ENCODE data around the gene FOLH1.
"Not testable (repeated sequence)": the region's sequence is repeated elsewhere in the genome, so short reads cannot be mapped to it uniquely, and the experiment has no call there.

DNA sequence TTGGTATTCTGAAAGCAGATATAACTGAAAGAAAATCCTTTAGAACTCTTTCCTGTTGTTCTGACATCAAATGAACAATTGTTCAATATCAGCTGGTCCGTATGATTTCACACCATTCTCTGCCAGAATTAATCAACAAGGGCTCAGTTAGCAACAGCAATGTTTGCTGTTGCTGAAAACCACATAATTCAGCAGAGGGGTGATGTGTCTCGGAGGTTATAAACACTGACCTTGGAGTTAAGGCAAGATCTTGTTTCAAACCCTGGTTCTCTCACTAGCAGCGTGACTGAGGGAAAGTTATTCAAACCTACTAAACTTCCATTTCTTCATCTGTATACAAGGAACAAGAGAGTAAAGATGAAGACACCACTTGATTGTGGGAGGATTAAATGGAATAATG, 36.8 kb downstream of the FOLH1 start:
- TF ChIP-seq, protein P1, sequence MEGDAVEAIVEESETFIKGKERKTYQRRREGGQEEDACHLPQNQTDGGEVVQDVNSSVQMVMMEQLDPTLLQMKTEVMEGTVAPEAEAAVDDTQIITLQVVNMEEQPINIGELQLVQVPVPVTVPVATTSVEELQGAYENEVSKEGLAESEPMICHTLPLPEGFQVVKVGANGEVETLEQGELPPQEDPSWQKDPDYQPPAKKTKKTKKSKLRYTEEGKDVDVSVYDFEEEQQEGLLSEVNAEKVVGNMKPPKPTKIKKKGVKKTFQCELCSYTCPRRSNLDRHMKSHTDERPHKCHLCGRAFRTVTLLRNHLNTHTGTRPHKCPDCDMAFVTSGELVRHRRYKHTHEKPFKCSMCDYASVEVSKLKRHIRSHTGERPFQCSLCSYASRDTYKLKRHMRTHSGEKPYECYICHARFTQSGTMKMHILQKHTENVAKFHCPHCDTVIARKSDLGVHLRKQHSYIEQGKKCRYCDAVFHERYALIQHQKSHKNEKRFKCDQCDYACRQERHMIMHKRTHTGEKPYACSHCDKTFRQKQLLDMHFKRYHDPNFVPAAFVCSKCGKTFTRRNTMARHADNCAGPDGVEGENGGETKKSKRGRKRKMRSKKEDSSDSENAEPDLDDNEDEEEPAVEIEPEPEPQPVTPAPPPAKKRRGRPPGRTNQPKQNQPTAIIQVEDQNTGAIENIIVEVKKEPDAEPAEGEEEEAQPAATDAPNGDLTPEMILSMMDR (conservative IDR thresholded peaks at IDR 0.05 in 1 of 2, IDR thresholded peaks at IDR 0.05 in 1 of 2; ENCODE audit: low read depth in 1 of 2, low read length in 2 of 2): not testable (repeated sequence)
- not testable (repeated sequence) for TF ChIP-seq EZH2 (IDR thresholded peaks at IDR 0.05; ENCODE audit: low read length, missing control alignments)
